DOHH2 (cell line): ENCODE results near the gene TGFB2.

Experiments
- CTCF ChIP-seq: fragments of 200-600 bp; sonication (generic); IDR thresholded peaks from one replicate; pipeline ENCODE4 v1.5.1; 2014; ENCODE audit warnings: antibody characterized with exemption, mild to moderate bottlenecking, low read depth, low read length; ENCODE audit not compliant: poor library complexity, severe bottlenecking
- EZH2phosphoT487 ChIP-seq: fragments of 200-600 bp; sonication (generic); IDR thresholded peaks from 2 replicates; pipeline ENCODE4 v1.6.1; 2017; ENCODE audit warnings: borderline replicate concordance, mild to moderate bottlenecking, antibody characterized with exemption, low read length, moderate library complexity, mixed read lengths

GRCh38 chr1:218459878-218460711, 115.0 kb downstream of the TGFB2 start:
- TF ChIP-seq CTCF (no peak), EZH2phosphoT487 (no peak)
